ENCODE measurements around the gene TAS1R2.

Gene TAS1R2

GRCh38 chr1:18885311-18886002 lies 26.0 kb upstream of the TAS1R2 start:
- intact Hi-C loops (cut with DNase I), result no loop called here

GRCh38 chr1:18884727-18885126 lies 25.3 kb upstream of the TAS1R2 start:
- intact Hi-C loops (cut with DNase I), result no loop called here
- no peak for DNase-seq

More at GRCh38 chr1:18885311-18886002, 26.0 kb upstream of the TAS1R2 start:
- no peak for DNase-seq

- intact Hi-C loops (cut with DNase I), result no loop called here
- DNase-seq, result no peak
Observed at GRCh38 chr1:18884419-18884717, 24.9 kb upstream of the TAS1R2 start.

GRCh38 chr1:18883636-18884418 lies 24.4 kb upstream of the TAS1R2 start:
- intact Hi-C loops (cut with DNase I), result no loop called here
- peak; percentile 80 to 96 (median 89) for DNase-seq

- intact Hi-C loops (cut with DNase I), result no loop called here
- no peak for DNase-seq
Observed at GRCh38 chr1:18883079-18883478, 23.6 kb upstream of the TAS1R2 start.

GRCh38 chr1:18882486-18882885 lies 23.0 kb upstream of the TAS1R2 start:
- intact Hi-C loops (cut with DNase I), result no loop called here
- peak in 19 of 42 donors; percentile 18 to 75 (median 30) for DNase-seq

GRCh38 chr1:18881642-18882431 lies 22.4 kb upstream of the TAS1R2 start:
- no peak for DNase-seq
- intact Hi-C loops (cut with DNase I), result no loop called here

GRCh38 chr1:18881164-18881563 lies 21.7 kb upstream of the TAS1R2 start:
- DNase-seq, result no peak
- intact Hi-C loops (cut with DNase I), result no loop called here

- DNase-seq, result no peak
- intact Hi-C loops (cut with DNase I), result no loop called here
Observed at GRCh38 chr1:18880585-18880984, 21.1 kb upstream of the TAS1R2 start.

- no peak for DNase-seq
- intact Hi-C loops (cut with DNase I), result loop anchor here (5.0 kb wide), 1 partner anchor 283 kb away; no protein-coding TSS in a partner anchor
Observed at GRCh38 chr1:18879791-18880309, 20.4 kb upstream of the TAS1R2 start.

GRCh38 chr1:18879215-18879790 lies 19.8 kb upstream of the TAS1R2 start:
- no peak for DNase-seq
- intact Hi-C loops (cut with DNase I), result loop anchor here (5.0 kb wide), 1 partner anchor 282 kb away; no protein-coding TSS in a partner anchor

GRCh38 chr1:18878538-18879214 lies 19.2 kb upstream of the TAS1R2 start:
- intact Hi-C loops (cut with DNase I), result loop anchor here (5.0 kb wide), 1 partner anchor 281 kb away; no protein-coding TSS in a partner anchor
- DNase-seq, result no peak

- no peak for DNase-seq
- intact Hi-C loops (cut with DNase I), result loop anchor here (5.0 kb wide), 1 partner anchor 280 kb away; no protein-coding TSS in a partner anchor
Observed at GRCh38 chr1:18877282-18877681, 17.8 kb upstream of the TAS1R2 start.

- intact Hi-C loops (cut with DNase I), result loop anchor here (5.0 kb wide), 1 partner anchor 279 kb away; no protein-coding TSS in a partner anchor
- no peak for DNase-seq
Observed at GRCh38 chr1:18876210-18876609, 16.8 kb upstream of the TAS1R2 start.

GRCh38 chr1:18875796-18876128 lies 16.3 kb upstream of the TAS1R2 start:
- intact Hi-C loops (cut with DNase I), result loop anchor here (5.0 kb wide), 1 partner anchor 278 kb away; no protein-coding TSS in a partner anchor

GRCh38 chr1:18875107-18875795 lies 15.8 kb upstream of the TAS1R2 start:
- intact Hi-C loops (cut with DNase I), result loop anchor here (5.0 kb wide), 1 partner anchor 278 kb away; no protein-coding TSS in a partner anchor
- DNase-seq, result peak; percentile 69 to 93 (median 85)

More at GRCh38 chr1:18875796-18876128, 16.3 kb upstream of the TAS1R2 start:
- DNase-seq, result no peak

GRCh38 chr1:18874600-18874999 lies 15.1 kb upstream of the TAS1R2 start:
- intact Hi-C loops (cut with DNase I), result no loop called here
- DNase-seq, result no peak

- no peak for DNase-seq
- intact Hi-C loops (cut with DNase I), result no loop called here
Observed at GRCh38 chr1:18874036-18874435, 14.6 kb upstream of the TAS1R2 start.

All from head of caudate nucleus (tissue), 42 donors.